GM12878 (cell line): ENCODE results near the gene LYPLA2. TPM values are rescaled to one million over a fixed set of nuclear protein-coding genes. Genes with fewer than 3 reads are reported as not detected.
A peak's percentile ranks its signal among the peaks of the same experiment; 100 is the strongest.

Source experiments
- ATAC-seq: fragments of 200-7000 bp; cut with Tn5 transposase; 3 replicates; pipeline ENCODE4 v1.9.1; 2020; ENCODE audit warnings: mild to moderate bottlenecking, moderate library complexity
- BruUV-seq: library from RNA; stranded (reverse); fragments of 400-500 nt; replicated peaks from 2 replicates; lab custom pipeline; 2021; lab: Mats Ljungman, UMichigan
- CTCF ChIA-PET: fragments of 300-600 bp; sonication (Branson Sonifier 250); formaldehyde crosslinking; extraction: SDS; loops from one replicate; lab custom pipeline; 2021; ENCODE audit warnings: inconsistent platforms; lab: Yijun Ruan, JAX
- POLR2A ChIA-PET: fragments of 350-600 bp; formaldehyde crosslinking; extraction: SDS; loops from one replicate; lab custom pipeline; 2021; ENCODE audit warnings: inconsistent platforms; lab: Charles Lee
- RAD21 ChIA-PET: fragments of 300-600 bp; sonication (Branson Sonifier 250); formaldehyde crosslinking; loops from one replicate; lab custom pipeline; 2023; ENCODE audit warnings: antibody characterized with exemption; ENCODE audit not compliant: unreplicated experiment; lab: Charles Lee
- SMC1A ChIA-PET: fragments of 300-600 bp; sonication (Branson Sonifier 250); formaldehyde crosslinking; loops from one replicate; lab custom pipeline; 2023; ENCODE audit not compliant: unreplicated experiment, uncharacterized antibody; lab: Charles Lee
- DNase-seq: peaks from one replicate; pipeline ENCODE4 v3.0.0-alpha.2; 2011; ENCODE audit warnings: low read depth, low spot score
- FAIRE-seq: peaks from 3 replicates; lab custom pipeline; 2011; peaks lifted over from hg19 to GRCh38; lab: Jason Lieb, UNC
- H2AFZ ChIP-seq: 2 replicates; pipeline ENCODE4 v1.6.0; 2011; ENCODE audit warnings: low read depth, low read length, control low read depth; ENCODE audit not compliant: control insufficient read depth
- H3K27ac ChIP-seq: 2 replicates; pipeline ENCODE4 v1.5.1; 2011; ENCODE audit warnings: control low read depth; ENCODE audit not compliant: control insufficient read depth, insufficient read depth
- H3K27me3 ChIP-seq, 2 experiments: replicated peaks in 1 of 2; 2 replicates each; pipeline versions ENCODE4 v1.6.0 to v1.6.1; 2011; ENCODE audit warnings: low read length in 1 of 2; ENCODE audit not compliant: control insufficient read depth in 2 of 2, insufficient read depth in 2 of 2
- H3K36me3 ChIP-seq, 2 experiments: 2 replicates each; pipeline ENCODE4 v1.5.1; 2011; ENCODE audit warnings: low read length in 1 of 2; ENCODE audit not compliant: control insufficient read depth in 2 of 2, insufficient read depth in 2 of 2
- H3K4me1 ChIP-seq: 2 replicates; pipeline ENCODE4 v1.6.1; 2011; ENCODE audit warnings: mild to moderate bottlenecking, low read length, moderate library complexity, mixed read lengths; ENCODE audit not compliant: control insufficient read depth, insufficient read depth
- H3K4me2 ChIP-seq: 2 replicates; pipeline ENCODE4 v1.6.0; 2011; ENCODE audit warnings: control low read depth; ENCODE audit not compliant: control insufficient read depth, insufficient read depth
- H3K4me3 ChIP-seq: fragments of 200-600 bp; sonication (generic); 2 replicates; pipeline ENCODE4 v1.5.1; 2016
- H3K79me2 ChIP-seq: 2 replicates; pipeline ENCODE4 v1.6.0; 2011; ENCODE audit warnings: low read length; ENCODE audit not compliant: control insufficient read depth, insufficient read depth
- H3K9ac ChIP-seq: 2 replicates; pipeline ENCODE4 v1.8.0; 2011; ENCODE audit warnings: low read length, control low read depth, mixed read lengths; ENCODE audit not compliant: control insufficient read depth, insufficient read depth
- H3K9me3 ChIP-seq: replicated peaks from 3 replicates; pipeline ENCODE4 v1.5.1; 2011; ENCODE audit warnings: mild to moderate bottlenecking, low read length; ENCODE audit not compliant: control insufficient read depth, insufficient read depth
- H4K20me1 ChIP-seq: 2 replicates; pipeline ENCODE4 v1.6.0; 2011; ENCODE audit not compliant: control insufficient read depth, insufficient read depth
- BCL11A ChIP-seq: IDR thresholded peaks from 2 replicates; pipeline ENCODE4 v1.6.1; 2011; ENCODE audit warnings: low read depth, low read length
- BHLHE40 ChIP-seq, 2 experiments: fragments of 450-650 bp in 1 of 2; IDR thresholded peaks; 2 replicates each; pipeline ENCODE4 v1.6.1; 2011 to 2017; ENCODE audit warnings: low read depth in 2 of 2, borderline replicate concordance in 1 of 2, improper control_type of control experiment in 1 of 2, low read length in 1 of 2, mild to moderate bottlenecking in 1 of 2
- BRCA1 ChIP-seq: IDR thresholded peaks from 2 replicates; pipeline ENCODE4 v1.6.1; 2011; ENCODE audit warnings: low read depth, low read length, improper control_type of control experiment
- CREM ChIP-seq: IDR thresholded peaks from 2 replicates; pipeline ENCODE4 v1.6.1; 2014; ENCODE audit warnings: antibody characterized with exemption, low read depth
- HDAC6 ChIP-seq: fragments of 200-600 bp; sonication (generic); IDR thresholded peaks from one replicate; pipeline ENCODE4 v1.8.0; 2017; ENCODE audit warnings: antibody characterized with exemption; ENCODE audit not compliant: unreplicated experiment
- MEF2B ChIP-seq: fragments of 450-650 bp; IDR thresholded peaks from 2 replicates; pipeline ENCODE4 v1.6.1; 2018; ENCODE audit warnings: mild to moderate bottlenecking, moderate library complexity; ENCODE audit not compliant: partially characterized antibody, poor library complexity, severe bottlenecking
- RAD51 ChIP-seq: fragments of 450-650 bp; IDR thresholded peaks from 2 replicates; pipeline ENCODE4 v1.6.1; 2016; ENCODE audit warnings: moderate library complexity, mild to moderate bottlenecking, inconsistent platforms
- RBBP5 ChIP-seq: fragments of 200-600 bp; sonication (generic); conservative IDR thresholded peaks from 2 replicates; pipeline ENCODE4 v1.6.1; 2016
- RUNX3 ChIP-seq: IDR thresholded peaks from 2 replicates; pipeline ENCODE4 v1.6.1; 2012; ENCODE audit warnings: low read length, inconsistent platforms
- TCF12 ChIP-seq: IDR thresholded peaks from 2 replicates; pipeline ENCODE4 v1.6.1; 2011; ENCODE audit warnings: low read depth, mild to moderate bottlenecking, low read length
- YBX1 ChIP-seq: fragments of 450-650 bp; IDR thresholded peaks from 2 replicates; pipeline ENCODE4 v1.6.1; 2016; ENCODE audit warnings: antibody characterized with exemption
- WGBS: methylation state at CpG from one replicate; pipeline ENCODE4 v1.1.6; 2016; ENCODE audit warnings: low lambda C conversion rate; ENCODE audit not compliant: insufficient replicate concordance, insufficient coverage; ENCODE audit errors: missing lambda C conversion rate; 5-methylcytosine and 5-hydroxymethylcytosine counted together
- in situ Hi-C: fragments of 300-500 bp; cut with MboI; formaldehyde crosslinking; loops from 9 replicates; pipeline ENCODE4 v1.14.3; 2018; ENCODE audit warnings: mixed read lengths
- intact Hi-C: fragments of 100-400 bp; cut with micrococcal nuclease; formaldehyde crosslinking; loops from one replicate; pipeline ENCODE4 v1.14.2; 2022; ENCODE audit not compliant: unreplicated experiment
- polyA plus RNA-seq, 11 experiments: library from polyadenylated mRNA; depleted of rRNA in 4 of 11; unstranded in 6 of 11; stranded (reverse) in 5 of 11; fragments of >200 nt; fragmentation: Nextera tagmentation in 4 of 11; fragmentation: Illumina TruSeq in 1 of 11; extraction: Ambion mirVana in 4 of 11; extraction: Trizol in 1 of 11; gene quantifications; 1 replicate in 1 of 11; 2 replicates in 10 of 11; pipeline versions ENCODE4 v1.2.1 to v1.2.3, GENCODE V29; 2011 to 2016; ENCODE audit warnings: inconsistent platforms in 2 of 11, missing spikeins in 2 of 11, low read depth in 1 of 11
- total RNA-seq, 4 experiments: library from RNA; depleted of rRNA in 3 of 4; stranded (reverse); fragments of >200 nt in 3 of 4; fragmentation: Illumina TruSeq in 1 of 4; extraction: Trizol in 1 of 4; gene quantifications; 2 replicates each; pipeline versions ENCODE4 v1.2.1 to v1.2.3, GENCODE V29; 2013 to 2021

LYPLA2 gene
- total and polyA plus RNA-seq, 10 of the 15 experiments (the other 5 are each of a cell fraction or from before 2014, with no cell fraction given), result 2.7 to 129 (median 62.3) TPM

GRCh38 chr1:23801338-23801748 is 10.4 kb downstream of the LYPLA2 start:
- intact Hi-C loops, result no loop called here
- FAIRE-seq, result no peak
- in situ Hi-C loops, result loop anchor here (10.0 kb wide), 1 partner anchor 63 kb away; the partner anchor contains the start of gene FUCA1
- peak overlapping the region; percentile 71 for H3K4me3 ChIP-seq
- POLR2A ChIA-PET, result interaction anchor here (0.6 to 3.0 kb wide), 4 partner anchors 9 to 206 kb away, joined by 3 to 19 read pairs (median 6); partner anchors contain the start of gene HMGCL
- no peak for ATAC-seq
- H3K4me1 ChIP-seq, result peaks cover 9% of the 10 kb centered on the region
- TF ChIP-seq RAD51 (no peak), TCF12 (no peak), BRCA1 (no peak), BHLHE40 (IDR thresholded peaks at IDR 0.05; ENCODE audit: borderline replicate concordance in 1 of 2, low read depth in 2 of 2, low read length in 1 of 2) (no peak), CREM (no peak), YBX1 (no peak), RBBP5 (no peak), HDAC6 (no peak), BCL11A (no peak), MEF2B (no peak), RUNX3 (no peak)
- H2AFZ ChIP-seq, result no peak overlapping the region
- DNase-seq, result no peak
- RAD21 ChIA-PET, result interaction anchor here (1.7 to 3.3 kb wide), 4 partner anchors 21 to 115 kb away, joined by 6 to 15 read pairs (median 8); partner anchors contain the start of gene PITHD1
- peak overlapping the region; percentile 82 for H3K4me2 ChIP-seq
- H4K20me1 ChIP-seq, result no peaks in the 10 kb centered on the region
- CTCF ChIA-PET, result interaction anchor here (0.8 to 7.5 kb wide), 8 partner anchors 10 to 116 kb away, joined by 4 to 63 read pairs (median 8); partner anchors contain the start of genes CNR2 and LYPLA2
- H3K79me2 ChIP-seq, result peaks cover 10% of the 10 kb centered on the region
- SMC1A ChIA-PET, result interaction anchor here (0.8 to 3.5 kb wide), 7 partner anchors 8 to 115 kb away, joined by 4 to 16 read pairs (median 6); partner anchors contain the start of gene PITHD1
- no peaks in the 10 kb centered on the region for H3K9me3 ChIP-seq
- peak overlapping the region; percentile 49 for H3K27ac ChIP-seq
- no peaks in the 10 kb centered on the region for H3K27me3 ChIP-seq
- 57% methylated on average over 19 of the region's 19 CpGs for WGBS
- H3K36me3 ChIP-seq, result peaks cover 3 to 8% of the 10 kb centered on the region in 2 experiments; a peak in 3 of 4 replicates
- BruUV-seq, result TSS peak; percentile 52
- peak overlapping the region; percentile 73 for H3K9ac ChIP-seq
